ENCODE data around the gene ADARB2.

- no peak for TF ChIP-seq CTCF (IDR thresholded peaks at IDR 0.05)
- no peak for TF ChIP-seq POLR2A (IDR thresholded peaks at IDR 0.05)
Observed at GRCh38 chr10:1141701-1142100, 595.6 kb downstream of the ADARB2 start.
